ENCODE results near the gene CDH23.

The CDH23 gene

DNA sequence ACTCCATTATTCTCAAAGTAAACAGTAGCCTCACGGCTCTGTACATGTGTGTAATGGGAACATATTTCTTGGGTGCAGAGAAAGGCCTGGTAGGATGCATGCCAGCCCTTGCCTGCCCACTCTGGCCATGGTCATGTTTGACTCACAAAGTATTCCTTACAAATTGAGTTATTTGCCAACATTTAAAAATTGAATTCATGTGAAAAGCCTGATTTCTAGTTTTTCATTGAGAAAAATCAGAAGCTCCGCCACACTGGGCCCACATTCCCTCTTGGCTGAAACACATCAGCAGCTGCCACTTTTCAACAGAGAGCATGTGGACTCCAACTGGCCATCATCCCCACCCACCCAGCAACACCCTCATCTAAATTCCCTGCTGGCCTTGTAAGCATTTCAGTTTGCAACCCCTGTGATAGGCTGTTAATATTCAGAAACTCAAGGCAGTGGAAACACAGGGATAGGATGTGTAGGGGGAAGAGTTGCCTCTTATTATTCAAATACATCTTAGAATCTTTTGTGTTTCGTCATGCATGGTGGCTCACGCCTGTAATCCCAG, 40.9 kb downstream of the CDH23 start:
- in situ Hi-C loops (cut with MboI; ENCODE audit: low sequenced_read_pairs): no loop called here

- in situ Hi-C loops (cut with MboI; ENCODE audit: low sequenced_read_pairs): no loop called here
Measured at GRCh38 chr10:71438761-71439160, 42.0 kb downstream of the CDH23 start.

- in situ Hi-C loops (cut with MboI; ENCODE audit: low sequenced_read_pairs): no loop called here
Measured at GRCh38 chr10:71439670-71440425, 43.1 kb downstream of the CDH23 start.

GRCh38 chr10:71440506-71441035, 43.9 kb downstream of the CDH23 start:
- in situ Hi-C loops (cut with MboI; ENCODE audit: low sequenced_read_pairs): no loop called here

- in situ Hi-C loops (cut with MboI; ENCODE audit: low sequenced_read_pairs): no loop called here
Measured at GRCh38 chr10:71442000-71442399, 45.3 kb downstream of the CDH23 start.

DNA sequence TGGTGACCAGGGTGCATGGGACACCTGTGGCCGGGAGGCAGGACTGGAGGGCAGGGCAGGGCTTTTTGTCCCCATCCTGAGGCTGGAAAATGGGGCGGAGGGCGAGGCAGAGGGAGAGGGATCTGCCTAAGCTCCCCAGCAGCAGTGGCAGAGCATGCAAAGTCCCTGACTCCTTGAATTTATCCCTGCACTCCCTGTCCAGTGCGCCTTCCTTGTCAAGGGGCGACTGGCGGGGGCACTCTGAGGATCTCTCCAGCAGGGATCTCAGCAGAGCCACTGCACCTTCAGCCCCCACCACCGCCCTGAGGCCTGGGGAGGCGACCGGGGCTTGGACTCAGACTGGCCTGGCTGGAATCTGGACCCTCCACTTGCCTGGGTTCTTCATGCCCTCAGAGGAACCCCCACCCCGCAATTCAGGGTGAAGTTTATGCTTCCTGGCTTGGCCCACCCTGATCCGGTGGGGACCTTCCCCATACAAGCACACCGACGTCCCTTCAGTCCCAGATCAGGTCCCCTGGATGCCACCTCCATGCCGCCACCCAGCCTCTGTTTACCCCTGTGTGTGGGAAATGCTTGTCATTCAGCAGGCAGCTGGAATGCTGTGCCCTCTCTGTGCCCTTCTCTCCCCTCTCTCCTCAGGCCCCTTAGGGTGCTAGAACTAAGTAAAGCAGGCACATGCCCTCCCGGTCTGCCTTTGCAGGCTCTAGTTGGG, 46.3 kb downstream of the CDH23 start:
- in situ Hi-C loops (cut with MboI; ENCODE audit: low sequenced_read_pairs): no loop called here

- in situ Hi-C loops (cut with MboI; ENCODE audit: low sequenced_read_pairs): no loop called here
Measured at GRCh38 chr10:71443676-71444075, 47.0 kb downstream of the CDH23 start.

DNA sequence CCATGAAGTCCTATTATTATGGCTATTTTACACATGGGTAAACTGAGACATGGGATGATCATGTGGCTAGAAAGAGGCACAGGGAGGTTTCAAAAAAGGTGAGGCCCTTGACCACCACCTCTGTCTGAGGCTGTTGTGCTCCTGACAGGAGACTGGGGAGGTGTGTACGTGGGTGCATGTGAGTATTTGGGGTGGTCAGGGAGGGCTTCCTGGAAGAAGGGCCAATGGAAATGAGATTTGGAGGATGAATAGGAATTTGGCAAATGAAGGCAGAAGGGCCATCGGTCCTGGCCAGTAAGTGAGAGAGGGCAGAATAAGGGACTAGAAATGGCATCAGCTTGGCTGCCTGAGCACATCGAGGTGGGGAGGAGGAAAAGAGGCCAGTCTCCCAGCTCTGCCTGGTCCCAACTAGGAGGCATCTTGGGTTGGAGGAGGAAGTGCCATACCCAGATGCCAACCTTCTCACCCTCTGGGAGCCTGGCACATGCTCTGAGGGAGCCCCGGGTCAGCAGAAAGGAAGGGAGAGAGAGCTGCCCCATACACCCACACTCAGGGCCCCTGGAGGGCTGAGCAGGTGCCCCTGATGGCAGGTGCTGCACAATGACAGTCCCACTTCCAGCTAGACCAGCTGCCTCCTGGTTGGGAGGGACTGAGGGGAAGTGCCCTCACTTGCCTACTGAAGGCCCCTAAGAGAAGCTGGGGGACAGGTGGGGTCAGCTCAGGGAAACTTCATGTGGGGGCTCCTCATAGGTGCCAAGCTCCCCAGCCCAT, 47.7 kb downstream of the CDH23 start:
- in situ Hi-C loops (cut with MboI; ENCODE audit: low sequenced_read_pairs): no loop called here

GRCh38 chr10:71447676-71448075, 51.0 kb downstream of the CDH23 start:
- in situ Hi-C loops (cut with MboI; ENCODE audit: low sequenced_read_pairs): no loop called here

DNA sequence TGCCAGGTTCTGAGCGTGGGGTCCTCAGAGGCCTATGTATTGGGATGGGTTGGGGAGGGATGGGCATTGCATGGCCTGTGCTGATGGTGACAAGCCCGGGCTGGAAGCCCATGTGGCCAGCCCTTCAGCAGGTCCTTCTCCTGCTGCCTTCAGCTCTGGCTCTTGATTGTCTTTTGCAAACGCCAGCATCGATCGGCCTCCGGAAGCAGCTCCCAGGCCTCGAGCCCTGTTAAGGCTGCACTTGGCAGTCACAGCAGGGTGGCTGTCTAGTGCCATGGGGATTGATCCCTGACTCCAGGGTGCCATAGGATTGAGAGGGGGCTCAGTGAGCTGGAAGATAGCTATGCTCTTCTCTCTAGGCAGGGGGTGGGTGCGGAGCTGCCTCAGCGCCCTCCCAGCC, 51.4 kb downstream of the CDH23 start:
- in situ Hi-C loops (cut with MboI; ENCODE audit: low sequenced_read_pairs): no loop called here

DNA sequence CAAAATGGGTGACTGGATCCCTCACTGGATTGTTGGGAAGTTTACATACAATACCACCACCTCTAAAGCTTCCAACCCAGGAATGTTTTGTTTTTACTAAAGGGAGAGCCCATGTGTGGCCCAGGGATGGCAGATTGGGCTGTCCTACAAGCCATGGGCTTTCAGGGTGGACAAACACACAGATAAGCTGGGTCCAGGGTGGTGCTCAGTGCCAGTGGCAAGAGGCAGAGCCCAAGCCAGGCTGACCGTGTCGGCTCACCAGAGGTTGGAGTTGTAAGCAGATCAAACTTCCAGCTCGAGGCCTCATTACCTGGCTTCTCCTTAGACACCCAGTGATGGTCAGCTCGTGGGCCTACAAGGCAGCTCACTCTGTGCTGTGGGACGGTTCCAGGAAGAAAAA, 52.3 kb downstream of the CDH23 start:
- in situ Hi-C loops (cut with MboI; ENCODE audit: low sequenced_read_pairs): no loop called here

- in situ Hi-C loops (cut with MboI; ENCODE audit: low sequenced_read_pairs): no loop called here
Measured at GRCh38 chr10:71451754-71452153, 55.0 kb downstream of the CDH23 start.

DNA sequence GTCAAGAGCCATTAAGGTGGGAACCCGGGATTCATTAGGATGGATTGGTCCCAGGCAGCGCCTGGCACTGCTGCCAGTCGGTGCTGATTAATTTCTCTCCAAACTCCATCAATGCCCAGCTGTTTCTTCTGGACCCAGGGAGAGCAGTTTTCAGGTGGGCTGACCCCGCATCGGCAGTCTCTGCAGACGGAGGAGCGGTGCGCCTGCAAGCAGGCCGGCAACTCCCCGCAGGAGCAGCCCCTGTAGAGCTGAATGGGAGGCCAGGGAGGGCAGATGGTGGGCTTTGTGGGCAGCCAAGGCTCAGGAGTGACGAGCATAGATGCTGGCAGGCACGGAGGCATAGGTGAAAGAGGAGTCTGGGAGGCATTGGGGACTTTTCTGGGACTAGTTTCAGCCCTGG, 56.5 kb downstream of the CDH23 start:
- in situ Hi-C loops (cut with MboI; ENCODE audit: low sequenced_read_pairs): no loop called here

GRCh38 chr10:71454347-71454746, 57.6 kb downstream of the CDH23 start:
- in situ Hi-C loops (cut with MboI; ENCODE audit: low sequenced_read_pairs): no loop called here

- in situ Hi-C loops (cut with MboI; ENCODE audit: low sequenced_read_pairs): no loop called here
Measured at GRCh38 chr10:71455035-71455434, 58.3 kb downstream of the CDH23 start.

- in situ Hi-C loops (cut with MboI; ENCODE audit: low sequenced_read_pairs): no loop called here
Measured at GRCh38 chr10:71456631-71457030, 59.9 kb downstream of the CDH23 start.

GRCh38 chr10:71457908-71458307, 61.2 kb downstream of the CDH23 start:
- in situ Hi-C loops (cut with MboI; ENCODE audit: low sequenced_read_pairs): no loop called here

- in situ Hi-C loops (cut with MboI; ENCODE audit: low sequenced_read_pairs): no loop called here
Measured at GRCh38 chr10:71458387-71458786, 61.7 kb downstream of the CDH23 start.

DNA sequence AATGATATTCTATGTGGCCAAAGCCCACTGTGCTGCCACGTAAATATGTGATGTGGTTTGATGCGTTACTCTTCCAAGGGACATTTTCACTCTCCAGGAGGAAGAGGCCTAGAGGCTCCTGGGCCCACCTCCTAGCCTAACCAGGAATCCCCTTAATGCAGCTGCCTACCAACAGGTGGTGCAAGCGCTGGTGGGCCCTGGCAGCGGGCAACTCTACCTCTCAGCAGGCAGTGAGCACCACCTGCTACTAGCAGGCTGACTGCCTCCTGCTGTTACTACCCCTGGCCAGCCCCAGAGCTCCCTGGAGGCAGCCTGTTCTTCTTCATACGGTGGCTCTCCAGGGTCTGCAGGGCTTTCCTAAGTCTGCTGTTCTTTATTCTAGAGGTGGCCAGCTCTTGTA, 62.8 kb downstream of the CDH23 start:
- in situ Hi-C loops (cut with MboI; ENCODE audit: low sequenced_read_pairs): no loop called here

- in situ Hi-C loops (cut with MboI; ENCODE audit: low sequenced_read_pairs): no loop called here
Measured at GRCh38 chr10:71460615-71461014, 63.9 kb downstream of the CDH23 start.

DNA sequence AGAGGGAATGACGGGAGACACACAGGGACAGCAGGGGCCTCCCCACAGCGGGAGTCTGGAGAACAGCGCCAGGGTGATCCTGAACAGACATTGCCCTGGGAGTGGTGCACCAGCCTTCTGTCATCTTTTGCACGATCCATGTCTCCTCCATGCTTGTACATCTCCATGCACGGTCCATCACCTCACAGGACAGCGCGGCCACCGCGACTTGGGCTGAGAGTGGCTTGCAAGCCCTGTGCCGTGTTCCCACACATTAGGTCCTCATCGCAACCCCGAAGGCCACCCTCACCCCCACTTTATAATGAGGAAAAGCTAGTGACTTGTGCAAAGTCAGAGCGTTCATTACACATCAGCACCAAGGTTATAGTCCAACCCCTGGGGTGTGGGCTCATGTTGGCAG, 64.7 kb downstream of the CDH23 start:
- in situ Hi-C loops (cut with MboI; ENCODE audit: low sequenced_read_pairs): no loop called here
